NCI-H2171 treated with DMSO at 0.1 percent for 48 hours (cell line): ENCODE results near the gene TASOR2.

Source experiments
- DNase-seq: peaks from one replicate; lab custom pipeline; 2025; lab: John Stamatoyannopoulos, UW

TASOR2 gene, protein sequence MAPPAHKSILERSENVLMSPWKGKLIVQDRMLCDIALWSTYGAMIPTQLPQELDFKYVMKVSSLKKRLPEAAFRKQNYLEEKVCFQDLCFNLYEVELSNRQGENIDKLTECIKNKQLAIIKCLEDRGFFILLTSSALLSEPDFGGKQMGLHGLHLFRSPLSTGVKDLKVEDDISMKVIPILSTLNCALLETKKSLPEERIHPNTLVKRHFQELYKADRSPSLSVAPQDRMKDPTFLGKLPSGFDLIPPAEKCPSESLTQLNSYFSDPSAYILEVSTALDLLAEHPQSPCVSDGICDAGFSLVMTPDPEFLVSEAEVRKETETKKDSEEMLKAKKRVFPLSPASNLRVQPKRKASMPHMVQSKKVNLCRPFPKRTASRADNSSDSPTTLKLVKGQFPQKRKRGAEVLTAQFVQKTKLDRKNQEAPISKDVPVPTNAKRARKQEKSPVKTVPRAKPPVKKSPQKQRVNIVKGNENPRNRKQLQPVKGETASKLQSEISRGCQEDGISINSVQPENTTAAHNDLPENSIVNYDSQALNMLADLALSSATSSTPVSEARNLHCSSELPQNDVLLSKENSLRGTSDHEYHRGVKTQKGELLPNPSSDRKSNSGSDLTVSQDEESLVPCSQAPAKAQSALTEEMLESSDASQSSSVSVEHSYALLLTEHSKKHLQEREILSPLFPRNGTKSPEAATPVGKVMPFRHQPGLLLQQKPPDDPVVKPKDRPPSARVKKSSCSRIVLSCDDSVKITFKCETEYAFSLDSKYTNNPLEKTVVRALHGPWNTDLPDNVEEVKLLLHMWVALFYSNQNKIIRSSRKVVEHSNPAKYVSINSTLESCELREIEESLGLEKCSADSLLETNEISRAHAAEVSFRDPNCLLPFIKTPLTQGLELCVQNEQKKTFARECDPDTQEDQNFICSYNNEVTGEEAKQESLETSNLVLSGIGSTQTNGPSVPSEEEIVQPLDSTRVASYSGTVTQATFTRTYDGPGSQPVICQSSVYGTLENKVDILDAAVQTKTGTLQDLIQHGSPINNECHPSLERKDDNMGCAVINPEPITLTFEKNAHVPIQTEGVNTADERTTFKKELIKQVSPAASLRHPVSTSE (N-terminal part only)

DNA sequence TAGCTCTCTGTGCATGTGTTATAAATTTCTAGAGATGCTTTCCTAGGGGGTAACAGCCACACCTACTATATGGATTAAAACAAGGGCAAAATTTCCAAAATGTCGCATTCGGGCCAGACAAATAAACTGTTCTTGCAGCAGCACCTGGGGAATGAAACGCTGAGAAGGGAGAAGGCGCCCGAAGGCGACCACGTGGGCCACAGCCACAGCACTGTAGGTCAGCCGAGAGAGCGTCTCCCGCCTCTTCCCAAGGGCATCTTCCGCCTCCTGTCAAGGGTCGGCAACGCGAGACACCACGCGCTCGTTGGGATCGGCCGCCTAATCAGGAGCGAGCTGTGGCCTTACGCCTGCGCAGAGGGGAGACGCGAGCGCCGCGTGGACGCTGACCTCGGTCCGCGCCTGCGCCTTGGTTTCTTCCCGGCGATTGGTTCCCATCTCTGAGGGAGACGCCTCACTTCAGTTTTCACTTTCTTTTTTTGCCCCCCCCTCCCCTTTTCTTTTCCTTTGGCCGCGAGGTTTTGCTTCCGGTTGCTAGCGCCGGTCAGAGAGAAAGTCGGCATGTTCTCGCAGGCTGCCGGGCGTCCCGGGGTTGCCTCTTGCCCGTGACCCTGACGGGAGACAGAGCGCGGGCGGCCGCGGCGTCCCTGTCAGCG, at the start of gene TASOR2:
TSS of gene TASOR2 (plus strand) at position 521 of the 653 bp plus-strand sequence. CDS start 35,805 bp downstream, outside the sequence.
- peak; percentile 91 for DNase-seq

DNA sequence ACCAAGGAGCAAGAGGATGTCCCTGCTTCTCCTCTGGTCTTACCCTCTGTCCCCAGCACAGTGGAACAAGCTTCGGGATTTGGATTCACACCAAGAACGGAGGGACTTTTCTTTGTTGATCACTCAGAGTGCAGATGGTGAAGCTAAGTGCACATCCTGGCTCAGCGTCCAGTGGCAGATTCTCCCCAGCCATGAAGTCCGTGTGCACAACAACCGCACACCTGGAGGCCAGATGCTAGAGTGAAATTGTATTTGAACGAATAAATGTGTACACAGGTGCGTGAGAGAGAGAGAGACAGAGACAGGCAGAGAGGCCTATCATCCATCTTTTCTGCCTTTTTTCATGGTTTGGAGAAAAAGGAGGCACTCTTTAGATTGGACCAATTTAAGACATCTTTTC, 49.7 kb upstream of the TASOR2 start:
- DNase-seq, result peak; percentile 44

GRCh38 chr10:5638494-5638893, 46.1 kb upstream of the TASOR2 start:
- DNase-seq, result no peak

GRCh38 chr10:5639066-5639465, 45.6 kb upstream of the TASOR2 start:
- DNase-seq, result no peak

- DNase-seq, result no peak
Observed at GRCh38 chr10:5640036-5640435, 44.6 kb upstream of the TASOR2 start.

GRCh38 chr10:5640501-5640900, 44.1 kb upstream of the TASOR2 start:
- no peak for DNase-seq

- DNase-seq, result no peak
Observed at GRCh38 chr10:5641501-5641900, 43.1 kb upstream of the TASOR2 start.

DNA sequence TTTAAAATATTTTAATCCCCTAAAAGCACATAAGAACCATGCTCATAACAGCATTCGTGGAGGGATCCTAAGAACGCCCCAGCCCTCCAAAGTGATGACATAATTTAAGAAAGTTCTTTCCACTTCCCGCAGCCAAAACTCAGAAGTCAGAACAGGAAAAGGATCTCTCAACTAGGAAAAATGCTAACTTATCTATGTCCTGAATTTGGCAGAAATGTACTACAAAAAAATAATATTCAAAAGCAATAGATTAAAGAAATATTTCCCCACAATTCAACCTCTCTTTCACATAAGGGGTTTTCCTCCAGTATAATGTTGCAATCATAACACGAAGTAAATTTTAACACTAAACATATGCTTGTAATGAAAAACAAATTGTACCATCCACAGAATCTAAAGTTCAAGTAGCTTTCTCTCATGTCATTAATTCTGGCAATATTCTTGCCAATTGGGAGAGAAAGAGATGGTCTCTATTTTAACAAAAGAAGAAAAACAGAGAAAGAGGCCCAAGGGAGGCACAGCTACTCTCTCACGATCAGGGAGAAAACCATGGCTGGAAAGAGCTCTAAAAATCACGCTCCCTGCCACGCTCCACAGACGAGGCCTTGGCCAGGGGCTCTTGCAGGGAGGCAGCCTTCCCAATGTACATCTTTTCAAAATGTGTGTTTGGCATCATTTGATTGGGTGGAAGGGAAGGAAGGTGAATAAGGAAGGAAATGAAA, 41.1 kb upstream of the TASOR2 start:
- no peak for DNase-seq

DNA sequence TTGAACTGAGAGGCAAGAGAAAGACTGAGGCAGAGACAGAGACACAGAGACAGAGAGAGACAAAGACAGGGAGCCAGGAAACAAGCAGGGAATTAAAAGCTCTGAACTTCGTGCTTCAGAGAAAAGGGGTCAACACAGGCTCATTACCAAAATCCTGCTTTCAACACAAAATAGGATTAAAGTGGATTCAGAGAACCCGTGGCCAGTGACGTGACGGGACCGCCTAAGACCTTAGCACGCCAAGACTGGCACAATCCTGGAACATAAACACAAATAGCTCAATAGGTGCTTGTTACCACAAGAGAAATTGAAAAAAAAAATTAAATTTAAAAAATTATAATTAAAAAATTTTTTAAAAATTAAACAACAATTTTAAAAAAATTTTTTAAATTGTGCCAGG, 39.7 kb upstream of the TASOR2 start:
- DNase-seq, result no peak

GRCh38 chr10:5645375-5645774, 39.3 kb upstream of the TASOR2 start:
- DNase-seq, result no peak

- DNase-seq, result no peak
Observed at GRCh38 chr10:5645944-5646617, 38.6 kb upstream of the TASOR2 start.

DNA sequence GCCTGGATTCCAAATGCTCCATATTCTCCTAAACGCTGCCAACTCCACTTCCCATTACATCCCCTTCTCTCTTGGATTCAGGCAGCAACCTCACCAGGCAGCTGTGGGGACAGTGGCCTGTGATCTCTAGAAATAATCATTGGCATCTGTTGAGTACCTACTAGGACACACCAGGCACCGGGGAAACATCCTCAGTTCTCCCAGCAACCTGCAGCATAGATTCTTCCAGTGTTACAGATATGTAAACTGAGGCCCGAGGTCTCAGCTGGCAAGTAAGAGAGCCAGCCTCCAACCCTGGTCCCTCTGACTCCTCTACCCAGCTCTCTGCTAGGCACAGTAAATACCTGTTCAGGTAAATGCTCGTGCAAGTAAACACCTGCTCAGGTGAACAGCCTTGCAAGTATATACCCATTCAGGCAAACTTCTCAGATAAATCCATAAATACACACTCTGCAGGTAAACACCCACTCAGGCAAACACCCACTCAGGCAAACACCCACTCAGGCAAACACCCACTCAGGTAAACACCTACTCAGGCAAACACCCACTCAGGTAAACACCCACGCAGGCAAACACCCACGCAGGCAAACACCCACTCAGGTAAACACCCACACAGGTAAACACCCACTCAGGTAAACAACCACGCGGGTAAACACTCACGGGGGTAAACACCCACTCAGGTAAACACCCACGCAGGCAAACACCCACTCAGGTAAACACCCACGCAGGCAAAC, 37.0 kb upstream of the TASOR2 start:
- DNase-seq, result no peak

DNA sequence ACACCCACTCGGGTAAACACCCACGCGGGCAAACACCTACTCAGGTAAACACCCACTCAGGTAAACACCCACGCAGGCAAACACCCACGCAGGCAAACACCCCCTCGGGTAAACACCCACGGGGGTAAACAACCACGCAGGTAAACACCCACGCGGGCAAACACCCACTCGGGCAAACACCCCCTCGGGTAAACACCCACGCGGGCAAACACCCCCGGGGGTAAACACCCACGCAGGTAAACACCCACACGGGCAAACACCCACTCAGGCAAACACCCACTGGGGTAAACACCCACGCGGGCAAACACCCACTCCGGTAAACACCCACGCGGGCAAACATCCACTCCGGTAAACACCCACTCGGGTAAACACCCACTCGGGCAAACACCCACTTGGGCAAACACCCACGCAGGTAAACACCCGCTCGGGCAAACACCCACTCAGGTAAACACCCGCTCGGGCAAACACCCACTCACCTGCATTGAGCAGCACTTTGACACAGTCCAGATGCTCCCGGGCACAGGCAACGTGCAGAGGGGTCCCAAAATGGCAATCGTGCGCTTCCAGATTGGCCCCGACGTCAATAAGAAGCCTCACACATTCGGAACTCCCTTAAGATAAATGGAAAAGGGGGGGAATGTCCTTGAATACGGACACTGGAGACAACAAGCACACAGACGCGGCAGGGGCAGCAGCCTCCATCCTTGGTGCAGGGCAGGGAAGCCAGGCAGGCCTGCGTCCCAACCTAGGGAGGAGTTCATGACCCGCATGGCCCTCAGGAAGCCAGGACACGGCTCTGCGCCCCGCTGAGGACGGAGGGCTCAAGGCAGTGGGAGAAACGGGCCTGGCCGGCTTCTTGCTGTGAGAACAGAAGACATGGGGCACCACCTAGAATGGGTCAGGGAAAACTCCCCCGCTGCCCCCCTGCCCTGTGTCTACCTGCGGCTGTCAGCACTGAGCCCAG, 35.9 kb upstream of the TASOR2 start:
- no peak for DNase-seq

DNA sequence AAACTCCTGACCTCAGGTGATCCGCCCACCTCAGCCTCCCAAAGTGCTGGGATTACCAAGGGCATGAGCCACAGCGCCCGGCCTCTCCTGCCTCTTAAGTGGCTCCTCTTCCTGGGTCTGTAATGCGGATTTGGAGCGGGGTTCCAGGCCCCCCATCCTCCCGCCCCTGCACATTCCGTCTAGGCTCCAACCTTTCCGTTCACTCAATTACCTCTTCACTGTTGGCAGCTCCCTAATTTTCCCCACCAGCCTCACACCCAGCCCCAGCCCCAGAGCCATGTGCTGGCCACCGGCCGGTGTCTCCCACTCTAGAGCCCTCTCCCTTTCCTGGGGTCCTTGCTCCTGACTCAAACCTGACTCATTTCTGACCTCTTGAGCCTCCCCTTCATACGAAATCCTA, 34.9 kb upstream of the TASOR2 start:
- no peak for DNase-seq

GRCh38 chr10:5650664-5651387, 33.8 kb upstream of the TASOR2 start:
- no peak for DNase-seq

GRCh38 chr10:5651388-5651764, 33.3 kb upstream of the TASOR2 start:
- no peak for DNase-seq

GRCh38 chr10:5652746-5653145, 31.9 kb upstream of the TASOR2 start:
- DNase-seq, result no peak

GRCh38 chr10:5654218-5654755, 30.4 kb upstream of the TASOR2 start:
- DNase-seq, result no peak
